Suppressor macrophage treated with lipopolysaccharide for 4 hours (primary cell): ENCODE data around the gene STK31.
"Not testable (repeated sequence)": the region's sequence is repeated elsewhere in the genome, so short reads cannot be mapped to it uniquely, and the experiment has no call there.

Experiments
- DNase-seq: peaks from one replicate; pipeline ENCODE4 v3.0.0-alpha.2; 2020

STK31 gene

GRCh38 chr7:23714579-23714978, 4.6 kb downstream of the STK31 start:
- DNase-seq, result no peak

DNA sequence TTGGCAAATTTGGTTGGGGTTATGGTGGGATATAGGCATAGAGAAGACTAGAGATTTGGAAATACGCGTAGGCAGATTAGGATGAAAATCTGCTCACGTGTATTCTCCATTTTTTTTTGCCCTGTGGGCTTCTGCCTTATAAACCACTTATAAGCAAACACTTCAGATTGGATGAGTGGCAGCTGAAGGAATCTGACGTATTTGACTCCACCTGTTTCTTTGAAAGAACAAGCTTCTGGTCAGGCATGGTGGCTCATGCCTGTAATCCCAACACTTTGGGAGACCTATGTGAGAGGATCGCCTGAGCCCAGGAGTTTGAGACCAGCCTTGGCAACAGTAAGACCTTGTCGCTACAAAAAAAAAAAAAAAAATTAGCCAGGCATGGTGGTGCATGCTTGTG, 5.1 kb downstream of the STK31 start:
- no peak for DNase-seq

GRCh38 chr7:23717788-23718187, 7.8 kb downstream of the STK31 start:
- no peak for DNase-seq

GRCh38 chr7:23721456-23721855, 11.4 kb downstream of the STK31 start:
- DNase-seq, result no peak

- DNase-seq, result not testable (repeated sequence)
Observed at GRCh38 chr7:23722587-23723216, 12.7 kb downstream of the STK31 start.

DNA sequence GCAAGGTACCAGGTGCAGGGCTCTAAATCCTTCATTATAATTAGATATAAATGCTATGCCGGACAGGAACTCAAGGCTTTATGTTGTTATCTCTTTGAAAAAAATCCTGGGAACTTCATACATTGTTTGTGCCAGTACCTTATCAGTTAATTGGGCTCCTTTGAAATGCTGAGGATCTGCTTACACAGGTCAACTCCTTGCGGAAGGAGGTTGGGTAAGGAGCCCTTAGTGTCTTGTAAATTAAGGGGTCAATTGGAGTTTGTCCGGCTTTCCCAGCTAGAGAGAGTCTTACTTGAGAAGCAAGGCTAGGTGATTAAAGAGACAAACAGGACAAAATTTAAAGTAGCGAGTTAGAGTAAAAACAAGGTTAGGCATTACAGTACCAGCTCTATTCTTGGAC, 14.1 kb downstream of the STK31 start:
- not testable (repeated sequence) for DNase-seq

- DNase-seq, result no peak
Observed at GRCh38 chr7:23742051-23742450, 32.0 kb downstream of the STK31 start.

DNA sequence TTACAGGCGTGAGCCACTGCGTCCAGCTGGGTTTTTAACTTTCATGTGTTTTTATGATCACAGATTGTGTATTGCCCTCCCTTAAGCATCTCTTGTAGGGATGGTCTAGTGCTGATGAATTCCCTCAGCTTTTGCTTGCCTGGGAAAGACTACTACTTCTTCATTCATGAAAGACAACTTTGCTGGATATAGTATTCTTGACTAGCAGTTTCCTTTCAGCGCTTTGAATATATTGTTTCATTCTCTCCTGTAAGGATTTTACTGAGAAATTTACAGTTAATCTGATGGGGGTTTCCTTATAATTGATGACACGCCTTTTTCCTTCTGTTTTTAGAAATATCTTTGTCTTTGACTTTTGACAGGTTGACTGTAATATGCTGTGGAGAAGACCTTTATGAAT, 33.2 kb downstream of the STK31 start:
- no peak for DNase-seq

DNA sequence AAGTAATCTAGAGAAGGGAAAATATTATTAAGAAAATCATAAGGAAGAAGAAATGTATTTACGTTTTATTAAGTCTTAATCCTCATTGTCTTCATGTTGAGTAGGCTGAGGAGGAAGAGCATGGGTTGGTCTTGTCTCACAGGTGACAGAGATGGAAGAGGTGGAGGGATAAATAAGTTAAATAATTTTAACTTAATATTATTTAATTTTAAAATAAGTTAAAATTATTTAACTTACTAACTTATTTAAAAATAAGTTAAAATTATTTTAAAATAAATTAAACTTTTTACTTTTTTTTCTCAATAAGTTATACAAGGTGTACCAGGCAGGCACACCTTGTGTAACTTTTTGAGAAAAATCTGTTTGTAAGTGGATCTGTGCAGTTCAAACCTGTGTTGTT, 36.6 kb downstream of the STK31 start:
- no peak for DNase-seq

GRCh38 chr7:23751852-23752251, 41.8 kb downstream of the STK31 start:
- no peak for DNase-seq

GRCh38 chr7:23758839-23759238, 48.8 kb downstream of the STK31 start:
- DNase-seq, result not testable (repeated sequence)

DNA sequence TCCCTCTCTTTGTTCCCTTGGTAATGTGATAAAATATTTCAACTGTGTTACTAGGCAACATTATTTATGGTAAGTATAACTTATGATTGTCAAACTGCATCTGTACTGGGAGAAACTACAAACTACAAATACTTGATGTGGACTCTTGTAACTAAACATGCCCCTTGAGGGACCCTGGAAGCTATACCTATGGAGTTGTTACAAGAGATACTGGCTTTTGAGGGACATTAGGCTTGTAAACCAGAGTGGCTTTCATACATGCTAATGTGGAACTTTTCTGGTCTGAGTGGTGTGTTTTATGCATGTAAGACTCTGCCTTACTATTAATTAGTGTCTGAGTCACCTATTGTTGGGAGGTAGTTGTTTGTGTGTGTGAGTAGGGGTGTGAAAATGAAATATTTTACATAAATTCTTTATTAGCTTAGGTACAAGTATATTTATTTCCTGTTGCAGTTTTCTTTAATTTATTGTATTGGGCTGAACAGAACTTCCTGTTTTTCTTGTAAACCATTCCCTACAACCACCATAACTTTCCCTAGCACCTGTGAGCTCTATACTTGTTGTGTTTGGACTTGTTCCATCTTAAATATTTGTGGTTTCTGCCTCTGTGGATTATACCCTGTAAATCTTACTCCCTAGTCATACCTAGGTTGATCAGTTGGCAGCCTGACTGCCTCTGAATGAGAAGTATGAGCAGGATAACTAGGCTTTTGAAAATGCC, 49.8 kb downstream of the STK31 start:
- no peak for DNase-seq

GRCh38 chr7:23765943-23766342, 55.9 kb downstream of the STK31 start:
- DNase-seq, result no peak

DNA sequence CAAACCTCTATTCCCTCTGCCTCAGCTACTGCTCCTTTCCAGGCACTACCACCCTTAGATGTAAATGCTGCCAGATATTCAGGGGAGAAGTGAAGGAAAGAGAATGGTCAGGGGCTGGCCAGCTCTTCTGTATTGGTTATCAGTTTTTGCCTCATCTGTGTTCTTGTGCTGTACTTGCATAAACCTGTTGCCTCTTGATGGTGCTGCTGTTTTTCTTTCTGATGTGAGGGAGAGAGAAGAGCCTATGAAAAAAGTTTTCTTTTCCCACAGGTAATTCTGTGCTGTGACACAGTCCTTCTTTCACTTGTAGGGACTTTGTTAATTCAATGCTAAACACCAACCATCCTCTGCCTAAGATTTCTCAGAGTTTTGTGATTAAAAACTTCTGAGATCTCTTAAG, 57.5 kb downstream of the STK31 start:
- no peak for DNase-seq

DNA sequence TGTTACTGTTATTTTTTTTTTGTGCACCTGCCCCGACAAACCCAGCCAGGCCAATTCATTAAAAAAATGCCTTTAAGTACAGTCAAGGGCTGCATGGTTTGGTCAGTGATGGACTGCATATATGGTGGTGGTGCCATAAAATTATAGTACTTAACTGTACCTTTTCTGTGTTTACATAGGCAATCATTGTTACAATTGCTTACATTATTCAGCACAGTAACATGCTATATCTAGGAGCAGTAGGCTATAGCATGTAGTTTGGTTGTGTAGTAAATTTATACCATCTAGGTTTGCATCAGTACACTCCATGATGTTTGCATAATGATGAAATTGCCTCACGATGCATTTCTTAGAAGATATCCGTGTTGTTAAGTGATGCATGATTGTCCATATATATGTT, 58.0 kb downstream of the STK31 start:
- DNase-seq, result no peak

GRCh38 chr7:23779185-23779800, 69.3 kb downstream of the STK31 start:
- DNase-seq, result not testable (repeated sequence)

DNA sequence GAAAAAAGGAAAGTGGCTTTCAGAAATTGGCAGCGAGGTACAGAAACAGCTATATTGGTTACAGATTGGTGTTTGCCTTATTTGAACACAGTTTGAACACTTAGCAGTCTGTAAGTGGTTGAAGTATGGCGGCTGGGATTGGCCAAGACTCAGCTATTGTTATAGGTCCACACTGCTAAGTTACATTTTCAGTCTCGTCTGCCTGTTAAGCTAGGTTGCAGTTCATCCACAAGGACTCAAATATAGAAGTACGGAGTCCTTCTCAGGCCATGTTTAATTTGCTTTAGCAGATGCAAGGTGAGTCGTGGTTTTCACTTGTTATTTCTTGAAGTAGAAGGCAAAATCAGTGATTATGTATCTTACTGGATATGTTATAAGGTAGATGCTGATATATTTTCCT, 73.1 kb downstream of the STK31 start:
- DNase-seq, result no peak

- DNase-seq, result no peak
Observed at GRCh38 chr7:23787272-23787671, 77.3 kb downstream of the STK31 start.

- no peak for DNase-seq
Observed at GRCh38 chr7:23788843-23789242, 78.8 kb downstream of the STK31 start.

- DNase-seq, result no peak
Observed at GRCh38 chr7:23791721-23792120, 81.7 kb downstream of the STK31 start.

GRCh38 chr7:23802720-23803397, 92.8 kb downstream of the STK31 start:
- no peak for DNase-seq

DNA sequence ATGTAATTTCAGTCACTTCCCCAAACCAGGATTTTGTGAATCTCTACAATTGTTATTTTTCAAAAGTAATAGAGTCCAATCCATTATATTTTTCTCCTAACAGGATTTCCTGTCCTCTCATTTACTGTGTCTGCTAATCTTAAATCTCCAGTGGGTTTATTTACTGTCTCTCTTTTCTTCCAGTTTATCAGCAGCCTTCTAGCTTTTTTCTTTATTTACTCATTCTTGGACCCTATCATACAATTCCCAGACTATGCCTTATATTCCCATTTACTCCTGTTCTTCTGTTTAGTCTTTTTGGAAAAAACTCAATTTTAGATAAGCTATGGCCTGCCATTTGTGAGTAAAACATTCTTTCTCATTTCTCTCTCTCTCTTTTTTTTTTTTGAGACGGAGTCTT, 94.7 kb downstream of the STK31 start:
- DNase-seq, result no peak

GRCh38 chr7:23808421-23808820, 98.4 kb downstream of the STK31 start:
- no peak for DNase-seq

DNA sequence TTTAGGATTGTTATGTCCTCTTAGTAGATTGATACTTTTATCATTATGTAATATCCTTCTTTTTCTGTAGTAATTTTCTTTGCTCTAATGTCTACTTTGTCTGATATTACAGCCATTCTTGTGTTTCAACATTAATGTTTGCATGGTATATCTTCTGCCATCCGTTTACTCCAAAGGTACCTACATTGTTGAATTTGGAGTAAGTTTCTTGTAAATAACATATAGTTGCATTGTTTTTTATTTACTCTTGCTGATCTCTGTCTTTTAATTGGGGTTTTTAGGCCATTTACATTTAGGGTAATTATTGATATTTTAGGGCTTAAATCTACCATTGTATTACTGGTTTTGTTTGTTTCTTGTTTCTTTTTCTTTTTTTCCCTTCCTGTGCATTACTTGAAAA, 100.1 kb downstream of the STK31 start:
- no peak for DNase-seq
